GM19397 (cell line): ENCODE measurements around the gene RAPGEF3.

Source experiments
- ATAC-seq: cut with Tn5 transposase; IDR thresholded peaks from one replicate; pipeline ENCODE4 v1.9.1; 2021; ENCODE audit warnings: mild to moderate bottlenecking, moderate library complexity; ENCODE audit not compliant: unreplicated experiment

Gene RAPGEF3, protein sequence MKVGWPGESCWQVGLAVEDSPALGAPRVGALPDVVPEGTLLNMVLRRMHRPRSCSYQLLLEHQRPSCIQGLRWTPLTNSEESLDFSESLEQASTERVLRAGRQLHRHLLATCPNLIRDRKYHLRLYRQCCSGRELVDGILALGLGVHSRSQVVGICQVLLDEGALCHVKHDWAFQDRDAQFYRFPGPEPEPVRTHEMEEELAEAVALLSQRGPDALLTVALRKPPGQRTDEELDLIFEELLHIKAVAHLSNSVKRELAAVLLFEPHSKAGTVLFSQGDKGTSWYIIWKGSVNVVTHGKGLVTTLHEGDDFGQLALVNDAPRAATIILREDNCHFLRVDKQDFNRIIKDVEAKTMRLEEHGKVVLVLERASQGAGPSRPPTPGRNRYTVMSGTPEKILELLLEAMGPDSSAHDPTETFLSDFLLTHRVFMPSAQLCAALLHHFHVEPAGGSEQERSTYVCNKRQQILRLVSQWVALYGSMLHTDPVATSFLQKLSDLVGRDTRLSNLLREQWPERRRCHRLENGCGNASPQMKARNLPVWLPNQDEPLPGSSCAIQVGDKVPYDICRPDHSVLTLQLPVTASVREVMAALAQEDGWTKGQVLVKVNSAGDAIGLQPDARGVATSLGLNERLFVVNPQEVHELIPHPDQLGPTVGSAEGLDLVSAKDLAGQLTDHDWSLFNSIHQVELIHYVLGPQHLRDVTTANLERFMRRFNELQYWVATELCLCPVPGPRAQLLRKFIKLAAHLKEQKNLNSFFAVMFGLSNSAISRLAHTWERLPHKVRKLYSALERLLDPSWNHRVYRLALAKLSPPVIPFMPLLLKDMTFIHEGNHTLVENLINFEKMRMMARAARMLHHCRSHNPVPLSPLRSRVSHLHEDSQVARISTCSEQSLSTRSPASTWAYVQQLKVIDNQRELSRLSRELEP

DNA sequence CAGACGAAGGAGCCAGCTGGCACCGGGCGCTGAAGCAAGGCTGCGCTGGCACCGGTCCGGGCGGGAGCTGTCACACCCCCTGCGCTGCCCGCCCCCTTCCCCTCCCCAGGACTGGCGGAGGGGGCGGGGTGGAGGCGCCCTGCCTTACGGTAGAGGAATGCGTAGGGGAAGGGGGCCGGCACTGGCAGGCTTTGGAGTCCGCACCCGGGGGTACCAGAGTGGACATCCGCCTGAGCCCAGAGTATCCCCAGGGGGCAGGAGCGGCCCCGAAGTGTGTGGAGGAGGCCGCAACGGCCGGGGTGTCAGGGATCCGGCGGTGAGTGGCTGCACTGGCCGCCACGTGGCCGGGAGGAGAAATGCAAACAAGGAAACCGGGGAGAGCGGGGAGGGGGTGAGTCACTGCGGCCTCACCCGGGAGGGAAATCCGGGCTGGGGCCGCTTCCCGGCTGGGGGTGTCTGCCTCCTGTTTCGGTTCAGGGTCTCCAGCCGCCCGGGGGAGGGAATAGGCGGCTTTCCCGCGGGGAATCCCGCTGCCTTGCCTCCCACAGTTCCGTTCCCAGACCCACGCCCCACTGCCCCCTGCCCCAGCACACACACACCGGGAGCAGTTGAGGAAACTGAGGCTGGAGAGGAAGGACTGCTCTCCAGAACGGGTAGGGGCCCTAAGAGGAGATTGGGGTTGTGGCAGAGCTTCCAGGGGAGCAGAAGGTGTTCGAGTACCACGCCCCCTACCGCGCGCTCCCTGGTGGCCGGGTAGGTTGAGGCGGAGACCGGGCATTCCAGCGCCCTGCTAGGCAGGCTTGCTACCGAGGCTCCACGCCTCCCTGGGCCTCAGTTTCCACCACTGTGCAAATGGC, at the start of gene RAPGEF3:
RAPGEF3 (minus strand) TSS at position 47 of the 857 bp plus-strand sequence. CDS start 324 bp downstream, outside the sequence.
- peak; percentile 64 for ATAC-seq

- peak; percentile 34 for ATAC-seq
Observed at GRCh38 chr12:47808050-47808449, 49.4 kb upstream of the RAPGEF3 start.

GRCh38 chr12:47807338-47807737, 48.7 kb upstream of the RAPGEF3 start:
- no peak for ATAC-seq

DNA sequence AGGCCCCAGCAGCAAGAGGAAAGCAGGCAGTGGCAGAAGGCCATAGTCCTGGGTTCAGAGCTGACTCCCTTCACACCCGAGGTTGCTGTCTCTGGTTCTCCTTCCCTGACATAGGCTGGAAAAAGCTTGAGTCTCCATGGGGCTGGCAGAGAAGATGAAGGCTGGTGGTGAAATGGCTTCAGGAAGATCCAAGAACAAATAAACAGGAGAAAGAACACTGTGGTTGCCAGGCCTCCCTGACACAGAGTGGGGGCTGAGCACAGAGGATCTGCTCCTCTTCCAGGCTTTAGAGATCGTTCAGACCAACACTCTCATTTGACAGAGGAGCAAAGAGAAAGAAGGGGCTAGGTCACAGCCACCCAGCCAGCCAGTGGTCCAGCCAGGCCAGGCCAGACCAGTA, 46.7 kb upstream of the RAPGEF3 start:
- ATAC-seq: no peak

DNA sequence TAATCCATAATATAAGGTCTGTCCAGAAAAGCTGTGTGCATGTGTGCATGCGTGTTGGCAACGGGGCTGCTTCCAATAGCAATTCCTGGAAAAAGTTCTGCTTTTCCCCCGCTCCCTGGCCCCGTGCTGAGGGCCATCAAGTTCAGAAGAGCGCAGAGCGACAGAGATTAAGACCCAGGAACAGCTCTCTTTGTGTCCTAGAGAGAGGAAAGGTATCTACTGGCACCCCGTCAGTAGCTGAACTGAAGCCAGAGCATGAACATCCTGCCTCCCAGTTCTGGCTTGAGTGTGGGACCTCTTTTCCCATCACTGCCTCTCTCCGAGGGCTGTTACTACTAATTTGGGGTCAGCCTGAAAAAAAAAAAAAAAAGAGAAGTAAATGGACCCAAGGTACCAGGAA, 45.5 kb upstream of the RAPGEF3 start:
- ATAC-seq: no peak

DNA sequence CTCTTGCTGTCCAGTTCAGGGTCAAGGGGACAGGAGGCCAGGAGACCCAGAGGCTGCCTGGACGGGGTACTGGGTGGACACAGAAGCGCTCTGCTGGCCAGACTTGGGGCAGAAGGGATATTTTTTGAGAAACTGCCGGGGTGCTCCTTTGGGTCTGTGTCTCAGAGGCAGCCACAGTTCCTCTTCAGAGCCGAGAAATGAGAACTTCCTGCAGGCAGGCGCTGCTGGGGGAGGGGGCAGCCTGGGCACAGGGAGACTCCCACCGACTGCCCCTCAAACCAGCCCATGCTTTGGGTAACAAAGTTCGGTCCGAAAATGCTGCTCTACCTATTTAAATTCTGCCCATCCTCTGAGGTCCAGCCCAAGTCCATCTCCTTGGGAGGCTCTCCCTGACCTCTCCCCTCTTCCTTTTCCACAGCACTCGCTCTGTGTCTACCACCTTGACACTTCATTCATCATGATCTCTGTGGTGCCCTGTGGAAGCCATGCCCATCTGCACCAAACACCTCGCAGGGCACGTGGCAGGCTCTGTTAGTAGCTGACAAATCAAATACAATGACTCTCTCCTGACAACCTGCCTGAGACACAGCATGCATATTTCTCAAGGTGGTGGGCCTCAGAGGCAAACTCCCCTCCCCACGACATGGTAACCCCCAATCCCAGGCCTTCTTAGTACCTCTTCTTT, 44.7 kb upstream of the RAPGEF3 start:
- no peak for ATAC-seq

DNA sequence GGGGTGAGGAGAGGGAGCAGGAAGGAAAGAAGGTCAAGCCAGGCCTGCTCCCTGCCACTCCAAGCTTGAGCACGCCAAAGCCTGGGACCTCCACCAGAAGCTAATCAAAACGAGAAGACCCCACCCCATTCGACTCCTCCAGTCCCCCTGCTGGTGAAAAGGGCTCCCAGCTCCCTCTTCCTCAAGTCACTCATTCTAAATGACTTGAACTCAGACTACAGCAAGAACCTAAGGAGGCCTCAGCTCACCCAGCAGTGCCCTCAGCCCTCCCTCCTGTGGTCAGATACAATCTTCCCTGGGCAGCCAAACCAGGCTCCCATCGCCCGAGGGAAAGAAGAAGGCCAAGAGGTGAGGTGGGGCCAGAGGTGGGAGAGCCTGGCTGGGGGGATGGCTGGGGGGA, 43.6 kb upstream of the RAPGEF3 start:
- no peak for ATAC-seq

- ATAC-seq: no peak
Observed at GRCh38 chr12:47801904-47802246, 43.2 kb upstream of the RAPGEF3 start.

- no peak for ATAC-seq
Observed at GRCh38 chr12:47801170-47801903, 42.7 kb upstream of the RAPGEF3 start.

DNA sequence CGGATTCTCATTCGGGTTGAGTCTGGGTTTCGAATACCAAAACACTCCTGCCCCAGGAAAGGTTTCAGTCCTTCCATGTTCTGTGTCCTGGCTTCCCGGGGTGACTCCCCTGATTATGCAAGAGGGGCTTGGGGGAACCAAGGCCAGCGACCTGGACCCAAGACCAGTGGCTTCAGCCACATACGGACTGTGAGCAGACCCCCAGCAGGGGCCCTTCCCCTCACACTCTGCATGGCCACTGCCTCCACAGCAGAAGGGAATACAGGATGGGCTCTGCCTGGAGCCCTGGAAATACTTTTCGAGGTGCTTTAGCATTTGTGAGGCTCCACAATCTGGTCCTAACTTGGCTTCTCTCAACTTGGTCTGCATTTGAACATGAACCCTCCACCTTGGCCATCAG, 41.9 kb upstream of the RAPGEF3 start:
- ATAC-seq: no peak

DNA sequence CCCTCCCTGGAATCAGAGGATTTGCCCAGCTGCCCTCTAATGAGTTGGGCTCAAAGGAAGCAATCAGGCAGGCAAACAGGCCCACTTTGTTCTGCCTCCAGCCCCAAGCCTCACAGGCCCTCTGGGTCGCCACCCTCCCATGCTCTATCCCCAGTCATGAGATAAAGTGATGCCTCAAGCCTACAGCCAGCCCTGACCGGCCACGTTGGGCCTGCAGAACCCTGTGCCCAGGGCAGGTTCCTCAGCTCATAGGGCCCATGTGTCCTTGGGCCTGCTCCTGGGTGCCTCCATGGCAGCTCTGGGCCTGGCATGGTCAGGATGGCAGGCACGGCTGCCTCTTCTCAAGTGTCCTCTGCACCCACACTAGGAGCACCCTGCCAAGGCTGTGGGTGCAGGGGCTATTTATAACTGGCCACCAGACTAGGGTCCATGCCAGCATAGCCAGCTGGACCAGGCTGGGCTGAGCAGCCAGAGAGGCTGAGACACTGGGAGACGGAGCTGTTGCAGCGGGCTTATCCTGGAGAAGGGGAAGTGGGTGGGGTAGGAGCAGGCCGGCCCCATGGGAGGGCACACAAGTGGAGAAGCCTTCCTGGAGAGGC, 40.8 kb upstream of the RAPGEF3 start:
- no peak for ATAC-seq

- no peak for ATAC-seq
Observed at GRCh38 chr12:47798382-47798948, 39.8 kb upstream of the RAPGEF3 start.

GRCh38 chr12:47797441-47797840, 38.8 kb upstream of the RAPGEF3 start:
- peak; percentile 56 for ATAC-seq

- no peak for ATAC-seq
Observed at GRCh38 chr12:47795814-47796411, 37.2 kb upstream of the RAPGEF3 start.

DNA sequence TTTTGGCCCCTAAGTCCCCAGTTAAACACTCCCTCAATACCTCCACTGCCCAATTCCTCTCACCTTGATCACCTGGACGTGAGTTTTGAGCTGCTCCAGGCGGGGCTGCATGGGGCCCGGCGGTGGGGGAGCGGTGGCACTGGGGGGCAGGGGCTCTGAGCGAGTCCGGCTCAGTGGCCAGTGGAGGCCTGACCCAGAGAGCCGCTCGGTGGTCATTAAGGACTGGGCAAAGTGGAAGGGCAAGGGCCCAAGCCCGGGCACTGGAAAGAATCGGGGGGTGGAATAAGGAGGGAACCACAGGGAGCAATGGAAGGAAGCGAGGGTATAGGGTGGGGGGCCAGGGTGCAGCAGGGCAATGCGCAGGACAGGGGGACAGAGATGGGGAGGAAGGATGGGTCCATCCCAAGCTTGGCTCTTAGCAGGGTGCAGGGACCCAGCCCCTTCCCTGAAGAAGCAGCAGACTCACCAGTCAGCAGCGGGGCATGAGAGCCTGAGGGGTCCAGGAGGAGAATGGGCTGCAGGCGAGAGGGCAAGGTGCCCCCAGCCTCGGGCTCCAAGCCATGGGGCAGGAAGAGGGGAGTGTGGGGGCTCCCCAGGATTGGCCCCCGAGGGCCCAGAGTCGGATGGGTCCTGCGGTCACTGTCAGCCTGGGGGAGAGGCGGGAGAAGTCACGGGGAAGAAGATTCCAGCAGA, 36.6 kb upstream of the RAPGEF3 start:
- no peak for ATAC-seq

GRCh38 chr12:47794679-47795078, 36.0 kb upstream of the RAPGEF3 start:
- ATAC-seq: no peak

- ATAC-seq: no peak
Observed at GRCh38 chr12:47793015-47793681, 34.5 kb upstream of the RAPGEF3 start.
